GM19025 (cell line): ENCODE results near the gene SYT7.

Experiments
- ATAC-seq: cut with Tn5 transposase; IDR thresholded peaks from one replicate; pipeline ENCODE4 v1.9.1; 2021; ENCODE audit warnings: mild to moderate bottlenecking, low read depth, moderate library complexity; ENCODE audit not compliant: unreplicated experiment

Gene SYT7

GRCh38 chr11:61609000-61609979 lies 28.4 kb upstream of the SYT7 start:
- no peak for ATAC-seq

GRCh38 chr11:61607920-61608599 lies 27.2 kb upstream of the SYT7 start:
- no peak for ATAC-seq

GRCh38 chr11:61607426-61607825 lies 26.6 kb upstream of the SYT7 start:
- ATAC-seq = no peak

- no peak for ATAC-seq
Observed at GRCh38 chr11:61603667-61604066, 22.8 kb upstream of the SYT7 start.

GRCh38 chr11:61602775-61603569 lies 22.1 kb upstream of the SYT7 start:
- no peak for ATAC-seq

GRCh38 chr11:61601512-61601911 lies 20.6 kb upstream of the SYT7 start:
- ATAC-seq = no peak

- ATAC-seq = no peak
Observed at GRCh38 chr11:61599968-61600710, 19.3 kb upstream of the SYT7 start.

- ATAC-seq = no peak
Observed at GRCh38 chr11:61598886-61599868, 18.3 kb upstream of the SYT7 start.

- no peak for ATAC-seq
Observed at GRCh38 chr11:61598374-61598773, 17.5 kb upstream of the SYT7 start.

GRCh38 chr11:61596990-61597389 lies 16.1 kb upstream of the SYT7 start:
- ATAC-seq = no peak

GRCh38 chr11:61596542-61596941 lies 15.7 kb upstream of the SYT7 start:
- no peak for ATAC-seq

GRCh38 chr11:61594907-61595257 lies 14.0 kb upstream of the SYT7 start:
- no peak for ATAC-seq

- no peak for ATAC-seq
Observed at GRCh38 chr11:61593151-61593550, 12.3 kb upstream of the SYT7 start.

GRCh38 chr11:61592176-61592575 lies 11.3 kb upstream of the SYT7 start:
- ATAC-seq = no peak

GRCh38 chr11:61589961-61590360 lies 9.1 kb upstream of the SYT7 start:
- ATAC-seq = no peak

GRCh38 chr11:61588728-61589191 lies 7.9 kb upstream of the SYT7 start:
- ATAC-seq = no peak

GRCh38 chr11:61587951-61588727 lies 7.3 kb upstream of the SYT7 start:
- no peak for ATAC-seq

GRCh38 chr11:61587541-61587941 lies 6.7 kb upstream of the SYT7 start:
- no peak for ATAC-seq
